Fibroblast of lung (primary cell): ENCODE results near the gene RFX2. TPM values are rescaled to one million over a fixed set of nuclear protein-coding genes. Genes with fewer than 3 reads are reported as not detected.

Experiments used
- DNase-seq, 2 donors: peaks; one replicate each; pipeline versions ENCODE4 v3.0.0 to v3.0.0-alpha.2; 2010; ENCODE audit warnings: low read depth in 2 of 2
- H2AFZ ChIP-seq: 2 replicates; pipeline ENCODE4 v1.5.1; 2012; ENCODE audit warnings: low read length, control low read depth, inconsistent platforms
- H3K27ac ChIP-seq: 2 replicates; pipeline ENCODE4 v1.5.1; 2011; ENCODE audit warnings: low read length, control low read depth; ENCODE audit not compliant: insufficient read depth
- H3K27me3 ChIP-seq: 2 replicates; pipeline ENCODE4 v1.5.1; 2011; ENCODE audit warnings: mild to moderate bottlenecking, low read length; ENCODE audit not compliant: control insufficient read depth, insufficient read depth
- H3K36me3 ChIP-seq: 2 replicates; pipeline ENCODE4 v1.5.1; 2011; ENCODE audit warnings: low read length; ENCODE audit not compliant: control insufficient read depth, insufficient read depth
- H3K4me1 ChIP-seq: 2 replicates; pipeline ENCODE4 v1.5.1; 2011; ENCODE audit warnings: low read length; ENCODE audit not compliant: control insufficient read depth, insufficient read depth; ENCODE audit errors: extremely low read depth
- H3K4me2 ChIP-seq: 2 replicates; pipeline ENCODE4 v1.5.1; 2011; ENCODE audit warnings: low read length, control low read depth; ENCODE audit not compliant: insufficient read depth; ENCODE audit errors: extremely low read depth
- H3K4me3 ChIP-seq, 4 experiments: fragments of 200-600 bp in 1 of 4; sonication (generic) in 1 of 4; replicated peaks in 1 of 4; 2 replicates each; pipeline ENCODE4 v1.5.1; 2011 to 2016; ENCODE audit warnings: low read length in 4 of 4, low read depth in 3 of 4, mild to moderate bottlenecking in 3 of 4, control low read depth in 2 of 4, inconsistent platforms in 1 of 4, mixed read lengths in 1 of 4; ENCODE audit not compliant: insufficient read depth in 1 of 4; ENCODE audit errors: control extremely low read depth in 1 of 4
- H3K79me2 ChIP-seq: 2 replicates; pipeline ENCODE4 v1.5.1; 2012; ENCODE audit warnings: mild to moderate bottlenecking, low read length, inconsistent platforms; ENCODE audit not compliant: control insufficient read depth, insufficient read depth
- H3K9ac ChIP-seq: 2 replicates; pipeline ENCODE4 v1.5.1; 2011; ENCODE audit warnings: mild to moderate bottlenecking, low read length, control low read depth; ENCODE audit not compliant: insufficient read depth
- H3K9me3 ChIP-seq: 2 replicates; pipeline ENCODE4 v1.5.1; 2012; ENCODE audit warnings: low read depth, low read length; ENCODE audit not compliant: control insufficient read depth, insufficient read depth
- H4K20me1 ChIP-seq: 2 replicates; pipeline ENCODE4 v1.5.1; 2011; ENCODE audit warnings: low read length; ENCODE audit not compliant: control insufficient read depth, insufficient read depth; ENCODE audit errors: extremely low read depth
- CTCF ChIP-seq, 2 donors: IDR thresholded peaks in 1 of 2; conservative IDR thresholded peaks in 1 of 2; 1 replicate in 1 of 2; 2 replicates in 1 of 2; pipeline ENCODE4 v1.5.1; 2011 to 2012; ENCODE audit warnings: low read length in 2 of 2, control low read depth in 1 of 2, inconsistent platforms in 1 of 2, low read depth in 1 of 2, mild to moderate bottlenecking in 1 of 2
- EZH2 ChIP-seq: IDR thresholded peaks from 2 replicates; pipeline ENCODE4 v1.5.1; 2012; ENCODE audit warnings: low read length, control low read depth, mild to moderate bottlenecking; ENCODE audit errors: missing control alignments
- polyA plus RNA-seq, 2 donors: library from polyadenylated mRNA; depleted of rRNA in 1 of 2; stranded (reverse) in 1 of 2; unstranded in 1 of 2; fragments of >200 nt; gene quantifications; 2 replicates each; pipeline ENCODE4 v1.2.1, GENCODE V29; 2011 to 2012; ENCODE audit warnings: missing spikeins in 1 of 2
- total RNA-seq: library from RNA; depleted of rRNA; stranded (reverse); fragments of >200 nt; gene quantifications from 2 replicates; pipeline ENCODE4 v1.2.1, GENCODE V29; 2014

RFX2 gene
- total and polyA plus RNA-seq, 2 donors (not counting 1 experiment from before 2014, with no cell fraction given): 2.5 to 9.6 TPM

DNA sequence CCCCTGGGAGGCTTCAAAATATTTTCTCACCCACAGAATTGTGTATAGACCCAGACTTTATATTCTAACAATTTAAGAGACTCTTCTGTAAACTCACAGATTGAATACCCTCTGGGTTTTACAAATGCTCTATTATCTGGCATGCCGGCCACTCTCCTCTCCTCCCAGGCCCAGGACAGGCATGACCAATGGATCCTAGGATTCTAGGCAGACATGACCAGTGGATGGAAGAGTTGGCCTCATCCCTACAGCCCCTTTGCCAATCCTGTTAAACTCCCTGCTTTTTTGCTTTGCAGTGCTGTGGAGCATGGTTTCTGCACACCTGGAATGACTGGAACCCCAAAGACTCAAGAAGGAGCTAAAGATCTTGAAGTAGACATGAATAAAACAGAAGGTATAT, 30.9 kb upstream of the RFX2 start:
- H3K4me2 ChIP-seq: no peak overlapping the region

GRCh38 chr19:6138511-6138910, 28.2 kb upstream of the RFX2 start:
- no peak overlapping the region for H3K9ac ChIP-seq
- H3K27ac ChIP-seq: no peak overlapping the region

More for the DNA sequence above, 30.9 kb upstream of the RFX2 start:
- Histone ChIP-seq H3K9me3 (no peaks in the 10 kb centered on the region), H3K36me3 (no peaks in the 10 kb centered on the region), H3K27ac (no peak overlapping the region), H4K20me1 (no peaks in the 10 kb centered on the region), H3K9ac (no peak overlapping the region), H3K27me3 (no peaks in the 10 kb centered on the region), H3K79me2 (no peaks in the 10 kb centered on the region), H3K4me3 (no peak overlapping the region), H2AFZ (no peak overlapping the region), H3K4me1 (no peaks in the 10 kb centered on the region)
- no peak for DNase-seq
- TF ChIP-seq EZH2 (no peak), CTCF (conservative IDR thresholded peaks at IDR 0.05 in 1 of 2, IDR thresholded peaks at IDR 0.05 in 1 of 2; ENCODE audit: low read depth in 1 of 2, low read length in 2 of 2) (no peak)

GRCh38 chr19:6138066-6138465, 27.8 kb upstream of the RFX2 start:
- TF ChIP-seq CTCF (conservative IDR thresholded peaks at IDR 0.05 in 1 of 2, IDR thresholded peaks at IDR 0.05 in 1 of 2; ENCODE audit: low read depth in 1 of 2, low read length in 2 of 2): no peak
- TF ChIP-seq EZH2: no peak
- Histone ChIP-seq H3K4me2 (no peak overlapping the region), H3K9ac (no peak overlapping the region), H3K9me3 (no peaks in the 10 kb centered on the region), H3K4me3 (no peak overlapping the region), H2AFZ (no peak overlapping the region), H4K20me1 (no peaks in the 10 kb centered on the region), H3K36me3 (no peaks in the 10 kb centered on the region), H3K4me1 (no peaks in the 10 kb centered on the region), H3K27me3 (no peaks in the 10 kb centered on the region), H3K79me2 (no peaks in the 10 kb centered on the region), H3K27ac (no peak overlapping the region)
- DNase-seq: no peak

More at GRCh38 chr19:6138511-6138910, 28.2 kb upstream of the RFX2 start:
- Histone ChIP-seq H3K4me1 (no peaks in the 10 kb centered on the region), H3K4me2 (no peak overlapping the region), H3K4me3 (no peak overlapping the region), H3K9me3 (no peaks in the 10 kb centered on the region), H2AFZ (no peak overlapping the region), H3K79me2 (no peaks in the 10 kb centered on the region), H3K27me3 (no peaks in the 10 kb centered on the region), H3K36me3 (no peaks in the 10 kb centered on the region), H4K20me1 (no peaks in the 10 kb centered on the region)
- DNase-seq: no peak
- no peak for TF ChIP-seq EZH2
- TF ChIP-seq CTCF (conservative IDR thresholded peaks at IDR 0.05 in 1 of 2, IDR thresholded peaks at IDR 0.05 in 1 of 2; ENCODE audit: low read depth in 1 of 2, low read length in 2 of 2): no peak
